Tibial nerve (tissue), 4 donors: ENCODE data around the gene BNC2. TPM values are rescaled to one million over a fixed set of nuclear protein-coding genes. Genes with fewer than 3 reads are reported as not detected.

Experiments
- DNase-seq, 2 donors: peaks; one replicate each; pipeline ENCODE4 v3.0.0-alpha.2; 2019; ENCODE audit warnings: low spot score in 2 of 2
- H3K27ac ChIP-seq, 4 donors: fragments of 200-600 bp; sonication (generic) in 3 of 4; one replicate each; pipeline ENCODE4 v1.5.1; 2017 to 2019; ENCODE audit warnings: mild to moderate bottlenecking in 1 of 4
- H3K27me3 ChIP-seq, 2 donors: fragments of 200-600 bp; sonication (generic) in 1 of 2; one replicate each; pipeline versions ENCODE4 v1.5.1 to v1.6.0; 2017 to 2019
- H3K36me3 ChIP-seq, 3 donors: fragments of 200-600 bp; sonication (generic); one replicate each; pipeline ENCODE4 v1.5.1; 2018 to 2019
- H3K4me1 ChIP-seq, 4 donors: fragments of 200-600 bp; sonication (generic) in 3 of 4; one replicate each; pipeline ENCODE4 v1.5.1; 2017 to 2019
- H3K4me3 ChIP-seq, 4 donors: fragments of 200-600 bp; sonication (generic) in 3 of 4; one replicate each; pipeline ENCODE4 v1.5.1; 2017 to 2019; ENCODE audit warnings: mild to moderate bottlenecking in 1 of 4, moderate library complexity in 1 of 4
- H3K9me3 ChIP-seq, 4 donors: fragments of 200-600 bp; sonication (generic) in 3 of 4; one replicate each; pipeline ENCODE4 v1.5.1; 2017 to 2019
- EP300 ChIP-seq, 2 donors: sonication (generic); formaldehyde crosslinking; IDR thresholded peaks; one replicate each; pipeline ENCODE4 v1.6.1; 2017; ENCODE audit warnings: antibody characterized with exemption in 2 of 2, mild to moderate bottlenecking in 1 of 2
- POLR2A ChIP-seq, 2 donors: fragments of 450-650 bp; IDR thresholded peaks; one replicate each; pipeline ENCODE4 v1.6.1; 2017; ENCODE audit warnings: antibody characterized with exemption in 2 of 2, mild to moderate bottlenecking in 2 of 2, moderate library complexity in 2 of 2
- WGBS, 2 donors: methylation state at CpG; one replicate each; pipeline ENCODE4 v1.1.5; 2018; 5-methylcytosine and 5-hydroxymethylcytosine counted together
- total RNA-seq, 4 donors: library from RNA; depleted of rRNA; stranded (reverse); fragments of >200 nt; gene quantifications; one replicate each; pipeline ENCODE4 v1.1.0, GENCODE V29; 2016
- TF ChIP-seq, protein P1 (sequence below), 5 experiments: fragments of 200-600 bp in 3 of 5; fragments of 450-650 bp in 2 of 5; sonication (generic) in 3 of 5; IDR thresholded peaks; one replicate each; pipeline ENCODE4 v1.5.1; 2016 to 2019; ENCODE audit warnings: antibody characterized with exemption in 5 of 5, mild to moderate bottlenecking in 3 of 5, moderate library complexity in 2 of 5

BNC2 gene
- total RNA-seq, 4 donors from 2014 or later = 69.9 to 89.6 (median 88.4) TPM

DNA sequence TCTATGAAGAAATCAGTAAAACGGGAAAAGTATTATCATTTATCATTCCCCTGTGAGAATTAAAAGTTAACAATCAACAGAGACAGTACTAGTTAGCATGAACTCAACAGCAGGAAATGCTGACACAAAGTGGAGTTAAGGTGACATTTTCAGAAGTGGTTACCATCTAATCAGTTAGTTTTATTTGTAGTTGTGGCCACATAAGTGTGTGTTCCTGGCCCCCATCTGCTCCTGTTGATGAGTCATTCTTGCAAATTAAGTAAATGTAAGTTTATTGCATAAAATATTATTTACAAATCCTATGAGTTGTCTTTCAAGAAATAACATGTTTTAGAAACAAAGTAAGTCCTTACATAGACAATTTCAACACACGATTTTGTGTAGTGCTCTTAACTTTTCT, 8.9 kb upstream of the BNC2 start:
- Histone ChIP-seq H3K4me1 (peaks cover 0 to 1% (median 0%) of the 10 kb centered on the region in 4 donors), H3K4me3 (no peak overlapping the region), H3K9me3 (peaks cover 0 to 3% (median 0%) of the 10 kb centered on the region in 4 donors), H3K27me3 (no peaks in the 10 kb centered on the region), H3K27ac (no peak overlapping the region), H3K36me3 (no peaks in the 10 kb centered on the region)
- DNase-seq = no peak
- TF ChIP-seq POLR2A (IDR thresholded peaks at IDR 0.05) (no peak), EP300 (IDR thresholded peaks at IDR 0.05) (no peak)
- TF ChIP-seq, protein P1, sequence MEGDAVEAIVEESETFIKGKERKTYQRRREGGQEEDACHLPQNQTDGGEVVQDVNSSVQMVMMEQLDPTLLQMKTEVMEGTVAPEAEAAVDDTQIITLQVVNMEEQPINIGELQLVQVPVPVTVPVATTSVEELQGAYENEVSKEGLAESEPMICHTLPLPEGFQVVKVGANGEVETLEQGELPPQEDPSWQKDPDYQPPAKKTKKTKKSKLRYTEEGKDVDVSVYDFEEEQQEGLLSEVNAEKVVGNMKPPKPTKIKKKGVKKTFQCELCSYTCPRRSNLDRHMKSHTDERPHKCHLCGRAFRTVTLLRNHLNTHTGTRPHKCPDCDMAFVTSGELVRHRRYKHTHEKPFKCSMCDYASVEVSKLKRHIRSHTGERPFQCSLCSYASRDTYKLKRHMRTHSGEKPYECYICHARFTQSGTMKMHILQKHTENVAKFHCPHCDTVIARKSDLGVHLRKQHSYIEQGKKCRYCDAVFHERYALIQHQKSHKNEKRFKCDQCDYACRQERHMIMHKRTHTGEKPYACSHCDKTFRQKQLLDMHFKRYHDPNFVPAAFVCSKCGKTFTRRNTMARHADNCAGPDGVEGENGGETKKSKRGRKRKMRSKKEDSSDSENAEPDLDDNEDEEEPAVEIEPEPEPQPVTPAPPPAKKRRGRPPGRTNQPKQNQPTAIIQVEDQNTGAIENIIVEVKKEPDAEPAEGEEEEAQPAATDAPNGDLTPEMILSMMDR (IDR thresholded peaks at IDR 0.05) = no peak
- 72 to 83% methylated on average over 2 of the region's 2 CpGs for WGBS, 2 donors

DNA sequence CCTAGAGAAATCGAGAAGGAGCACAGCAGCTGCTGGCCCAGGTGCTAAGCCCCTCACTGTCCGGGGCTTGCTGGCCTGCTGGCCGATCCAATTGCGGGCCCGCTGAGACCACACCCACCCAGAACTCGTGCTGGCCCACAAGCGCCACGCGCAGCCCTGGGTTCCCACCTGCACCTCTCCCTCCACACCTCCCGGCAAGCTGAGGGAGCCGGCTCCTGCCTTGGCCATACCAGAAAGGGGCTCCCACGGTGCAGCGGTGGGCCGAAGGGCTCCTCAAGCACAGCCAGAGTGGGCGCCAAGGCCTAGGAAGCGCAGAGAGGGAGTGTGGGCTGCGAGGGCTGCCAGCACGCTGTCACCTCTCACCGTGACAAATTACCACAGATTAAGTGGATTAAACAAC, 6.8 kb upstream of the BNC2 start:
- Histone ChIP-seq H3K27ac (no peak overlapping the region), H3K9me3 (peaks cover 0 to 3% (median 0%) of the 10 kb centered on the region in 4 donors), H3K36me3 (no peaks in the 10 kb centered on the region), H3K27me3 (no peaks in the 10 kb centered on the region), H3K4me3 (no peak overlapping the region), H3K4me1 (peaks cover 0 to under 1% (median 0%) of the 10 kb centered on the region in 4 donors)
- TF ChIP-seq POLR2A (IDR thresholded peaks at IDR 0.05) = no peak
- TF ChIP-seq EP300 (IDR thresholded peaks at IDR 0.05) = no peak
- TF ChIP-seq, protein P1 (IDR thresholded peaks at IDR 0.05) = no peak
- DNase-seq = no peak
- WGBS, 2 donors = 87 to 93% methylated on average over 13 to 18 of the region's 19 CpGs

DNA sequence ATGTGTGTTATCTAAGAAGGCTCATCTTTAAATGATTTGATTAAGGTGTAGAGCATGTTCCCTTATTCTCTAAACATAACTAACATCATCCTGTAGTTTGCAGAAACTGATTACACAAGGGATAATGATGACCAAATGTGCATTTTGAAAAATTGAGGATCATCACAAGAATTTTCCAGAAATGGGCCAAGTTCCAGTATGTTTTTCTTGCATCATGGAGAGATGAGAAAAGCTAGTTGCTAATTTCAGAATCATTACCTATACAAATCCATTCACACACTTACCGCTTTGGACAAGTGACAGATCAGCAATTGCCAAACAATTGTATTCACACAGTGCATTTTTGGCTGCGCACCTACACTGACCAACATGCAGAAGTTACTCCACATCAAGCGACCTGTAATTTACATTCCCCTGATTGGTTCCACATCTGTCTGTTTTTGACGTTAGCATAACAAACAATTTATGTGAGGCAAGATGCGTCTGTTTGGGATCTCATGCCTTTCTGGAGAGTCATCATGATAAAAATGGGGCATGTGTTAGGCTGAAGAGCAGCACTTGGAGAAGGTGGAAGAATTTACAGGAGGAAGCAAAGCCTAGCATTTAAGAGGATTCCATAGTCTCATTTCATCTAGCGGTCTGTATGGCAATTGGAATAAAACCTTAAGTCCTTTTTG, 2.8 kb upstream of the BNC2 start:
- H3K9me3 ChIP-seq = peaks cover 0 to 3% (median 0%) of the 10 kb centered on the region in 4 donors
- H3K27ac ChIP-seq = no peak overlapping the region
- H3K4me3 ChIP-seq = no peak overlapping the region
- TF ChIP-seq POLR2A (IDR thresholded peaks at IDR 0.05) = no peak
- TF ChIP-seq EP300 (IDR thresholded peaks at IDR 0.05) = no peak
- TF ChIP-seq, protein P1 (IDR thresholded peaks at IDR 0.05) = no peak
- peaks cover 0 to 7% (median 0%) of the 10 kb centered on the region in 4 donors for H3K4me1 ChIP-seq
- H3K36me3 ChIP-seq = no peaks in the 10 kb centered on the region
- DNase-seq = no peak
- 79 to 80% methylated on average over 6 of the region's 6 CpGs for WGBS, 2 donors
- no peaks in the 10 kb centered on the region for H3K27me3 ChIP-seq

DNA sequence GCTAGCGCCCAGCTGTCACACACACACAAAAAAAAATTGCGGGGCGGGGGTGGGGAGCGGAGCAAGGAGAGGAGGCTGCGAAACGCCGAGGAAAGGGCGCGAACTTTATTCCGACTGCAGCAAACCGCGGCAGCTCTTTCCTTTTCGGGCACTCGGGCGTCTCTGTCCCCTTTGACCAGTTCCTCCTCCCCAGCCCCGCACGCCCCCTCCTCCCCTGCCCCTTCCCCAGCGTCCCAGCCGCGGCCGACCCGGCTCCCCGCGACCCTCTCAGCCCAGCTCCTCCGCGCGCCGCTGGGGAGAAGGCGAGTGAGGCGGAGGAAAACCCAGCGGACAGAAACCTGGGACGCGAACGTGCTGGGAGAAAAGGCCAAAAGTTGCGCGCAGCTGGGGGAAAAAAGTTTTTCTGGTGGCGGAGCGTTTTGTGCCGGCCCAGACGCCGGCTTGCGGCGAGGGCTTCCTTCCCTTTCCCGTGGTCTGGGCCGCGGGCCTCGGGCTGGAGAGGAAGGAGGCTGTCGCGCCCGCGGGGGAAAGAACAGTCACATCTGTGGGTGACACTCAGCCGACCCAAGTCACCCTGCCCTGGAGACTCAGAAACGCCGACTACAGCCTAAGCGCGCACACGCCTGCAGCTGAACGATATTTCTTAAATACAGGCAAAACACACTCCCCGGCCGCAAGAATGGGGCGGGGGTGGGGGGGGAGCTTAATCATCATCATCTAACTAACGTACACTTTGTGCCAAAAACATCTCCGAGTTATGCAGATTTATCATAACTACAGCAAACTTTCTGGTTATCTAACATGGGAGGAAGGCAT, 1.1 kb upstream of the BNC2 start:
- DNase-seq = peak; percentile 38 to 50
- WGBS, 2 donors = 0 to 1% methylated on average over 55 to 62 of the region's 63 CpGs
- Histone ChIP-seq H3K27ac (peak overlapping the region; percentile 9 to 92 (median 84)), H3K9me3 (peaks cover 0 to 3% (median 0%) of the 10 kb centered on the region in 4 donors), H3K27me3 (no peaks in the 10 kb centered on the region), H3K36me3 (no peaks in the 10 kb centered on the region), H3K4me1 (peaks cover 0 to 7% (median 0%) of the 10 kb centered on the region in 4 donors), H3K4me3 (peak overlapping the region; percentile 42 to 83 (median 60))
- TF ChIP-seq POLR2A (IDR thresholded peaks at IDR 0.05) = peak in 1 of 2 donors; percentile 24
- TF ChIP-seq, protein P1 (IDR thresholded peaks at IDR 0.05) = no peak
- TF ChIP-seq EP300 (IDR thresholded peaks at IDR 0.05) = peak in 1 of 2 donors; percentile 42
